GM23338 (cell line): ENCODE results near the gene ABCG8. TPM values are rescaled to one million over a fixed set of nuclear protein-coding genes. Genes with fewer than 3 reads are reported as not detected.

ENCODE experiments used
- ATAC-seq: fragments of 200-7000 bp; cut with Tn5 transposase; 3 replicates; pipeline ENCODE4 v1.9.1; 2020
- DNase-seq: peaks from one replicate; pipeline ENCODE4 v3.0.0-alpha.2; 2015; ENCODE audit warnings: low spot score
- H2AFZ ChIP-seq: fragments of 200-600 bp; sonication (generic); 2 replicates; pipeline ENCODE4 v1.8.0; 2016; ENCODE audit warnings: antibody characterized with exemption, mild to moderate bottlenecking, moderate library complexity
- H3F3A ChIP-seq: fragments of 200-600 bp; sonication (generic); replicated peaks from 2 replicates; pipeline ENCODE4 v1.8.0; 2017; ENCODE audit warnings: antibody characterized with exemption, mixed run types, low read depth
- H3K27ac ChIP-seq: fragments of 200-600 bp; sonication (generic); 2 replicates; pipeline ENCODE4 v1.6.1; 2016; ENCODE audit warnings: low read depth
- H3K27me3 ChIP-seq: fragments of 200-600 bp; sonication (generic); 2 replicates; pipeline ENCODE4 v1.8.0; 2016; ENCODE audit warnings: mild to moderate bottlenecking, mixed run types, moderate library complexity; ENCODE audit not compliant: insufficient read depth
- H3K36me3 ChIP-seq: fragments of 200-600 bp; sonication (generic); 2 replicates; pipeline ENCODE4 v1.8.0; 2016; ENCODE audit warnings: mild to moderate bottlenecking; ENCODE audit not compliant: insufficient read depth
- H3K4me1 ChIP-seq: fragments of 200-600 bp; sonication (generic); 2 replicates; pipeline ENCODE4 v1.8.0; 2016; ENCODE audit warnings: mild to moderate bottlenecking, moderate library complexity; ENCODE audit not compliant: insufficient read depth
- H3K4me2 ChIP-seq: fragments of 200-600 bp; sonication (generic); 2 replicates; pipeline ENCODE4 v1.7.1; 2017; ENCODE audit warnings: mixed run types
- H3K4me3 ChIP-seq: fragments of 200-600 bp; sonication (generic); 2 replicates; pipeline ENCODE4 v1.6.1; 2016; ENCODE audit warnings: mixed run types
- H3K79me2 ChIP-seq: fragments of 200-600 bp; sonication (generic); replicated peaks from 2 replicates; pipeline ENCODE4 v1.8.0; 2017; ENCODE audit warnings: mild to moderate bottlenecking; ENCODE audit not compliant: insufficient read depth
- H3K9me2 ChIP-seq: fragments of 200-600 bp; sonication (generic); 2 replicates; pipeline ENCODE4 v1.8.0; 2017; ENCODE audit not compliant: insufficient read depth
- H4K20me1 ChIP-seq: fragments of 200-600 bp; sonication (generic); replicated peaks from 2 replicates; pipeline ENCODE4 v1.8.0; 2017; ENCODE audit warnings: mild to moderate bottlenecking; ENCODE audit not compliant: insufficient read depth
- H3K27ac Mint-ChIP-seq: 2 replicates; pipeline ENCODE4 v1.8.0; 2020; ENCODE audit warnings: inconsistent platforms, mild to moderate bottlenecking, moderate library complexity, mixed read lengths
- H3K27me3 Mint-ChIP-seq: 3 replicates; pipeline ENCODE4 v1.8.0; 2022; ENCODE audit warnings: low read depth, mild to moderate bottlenecking, moderate library complexity, mixed read lengths, inconsistent platforms; ENCODE audit not compliant: insufficient read depth, poor library complexity
- H3K36me3 Mint-ChIP-seq: 3 replicates; pipeline ENCODE4 v1.8.0; 2021; ENCODE audit warnings: low read depth, mild to moderate bottlenecking, inconsistent platforms, moderate library complexity, mixed read lengths
- H3K4me1 Mint-ChIP-seq: 3 replicates; pipeline ENCODE4 v1.8.0; 2020; ENCODE audit warnings: mild to moderate bottlenecking, inconsistent platforms, mixed read lengths
- H3K4me3 Mint-ChIP-seq: 3 replicates; pipeline ENCODE4 v1.8.0; 2021; ENCODE audit warnings: moderate library complexity, mild to moderate bottlenecking, inconsistent platforms, mixed read lengths
- H3K9me3 Mint-ChIP-seq: 3 replicates; pipeline ENCODE4 v1.8.0; 2020; ENCODE audit warnings: moderate library complexity, mild to moderate bottlenecking, inconsistent platforms, mixed read lengths
- CREB1 ChIP-seq: fragments of 250-450 bp; sonication (Bioruptor Pico); IDR thresholded peaks from 2 replicates; pipeline ENCODE4 v1.5.0; 2020; ENCODE audit warnings: low read depth, mild to moderate bottlenecking, moderate library complexity
- EZH2 ChIP-seq: fragments of 200-600 bp; sonication (generic); IDR thresholded peaks from one replicate; pipeline ENCODE4 v1.8.0; 2017; ENCODE audit warnings: antibody characterized with exemption, mild to moderate bottlenecking, low read depth; ENCODE audit not compliant: unreplicated experiment
- EZH2phosphoT487 ChIP-seq: fragments of 200-600 bp; sonication (generic); IDR thresholded peaks from one replicate; pipeline ENCODE4 v1.8.1; 2018; ENCODE audit warnings: antibody characterized with exemption; ENCODE audit not compliant: unreplicated experiment
- NANOG ChIP-seq: IDR thresholded peaks from 2 replicates; pipeline ENCODE4 v1.6.1; 2016; ENCODE audit warnings: antibody characterized with exemption, borderline replicate concordance
- POLR2AphosphoS5 ChIP-seq: IDR thresholded peaks from 2 replicates; pipeline ENCODE4 v1.6.1; 2016; ENCODE audit warnings: antibody characterized with exemption, low read depth
- STAT1 ChIP-seq: IDR thresholded peaks from one replicate; pipeline ENCODE4 v1.6.1; 2016; ENCODE audit warnings: antibody characterized with exemption; ENCODE audit not compliant: unreplicated experiment
- polyA plus RNA-seq: library from polyadenylated mRNA; unstranded; fragments of >200 nt; fragmentation: Nextera tagmentation; extraction: Ambion mirVana; gene quantifications from 2 replicates; pipeline ENCODE4 v1.2.1, GENCODE V29; 2016
- total RNA-seq: library from RNA; depleted of rRNA; stranded (reverse); fragments of >200 nt; shearing (Covaris generic); gene quantifications from 2 replicates; pipeline ENCODE4 v1.2.3, GENCODE V29; 2014
- TF ChIP-seq, protein P1 (sequence below), 2 experiments: fragments of 200-600 bp in 1 of 2; sonication (generic) in 1 of 2; conservative IDR thresholded peaks; 2 replicates each; pipeline versions ENCODE4 v1.5.1 to v1.6.1; 2016 to 2017; ENCODE audit warnings: antibody characterized with exemption in 2 of 2, low read depth in 2 of 2, mild to moderate bottlenecking in 2 of 2, moderate library complexity in 1 of 2
- TF ChIP-seq, protein P2 (sequence below): IDR thresholded peaks from 2 replicates; pipeline ENCODE4 v1.6.1; 2016; ENCODE audit warnings: antibody characterized with exemption
- TF ChIP-seq, protein P3 (sequence below): IDR thresholded peaks from one replicate; pipeline ENCODE4 v1.6.1; 2018; ENCODE audit warnings: antibody characterized with exemption; ENCODE audit not compliant: unreplicated experiment

The ABCG8 gene
- total and polyA plus RNA-seq, 2 experiments from 2014 or later: 0.19 to 0.35 TPM

DNA sequence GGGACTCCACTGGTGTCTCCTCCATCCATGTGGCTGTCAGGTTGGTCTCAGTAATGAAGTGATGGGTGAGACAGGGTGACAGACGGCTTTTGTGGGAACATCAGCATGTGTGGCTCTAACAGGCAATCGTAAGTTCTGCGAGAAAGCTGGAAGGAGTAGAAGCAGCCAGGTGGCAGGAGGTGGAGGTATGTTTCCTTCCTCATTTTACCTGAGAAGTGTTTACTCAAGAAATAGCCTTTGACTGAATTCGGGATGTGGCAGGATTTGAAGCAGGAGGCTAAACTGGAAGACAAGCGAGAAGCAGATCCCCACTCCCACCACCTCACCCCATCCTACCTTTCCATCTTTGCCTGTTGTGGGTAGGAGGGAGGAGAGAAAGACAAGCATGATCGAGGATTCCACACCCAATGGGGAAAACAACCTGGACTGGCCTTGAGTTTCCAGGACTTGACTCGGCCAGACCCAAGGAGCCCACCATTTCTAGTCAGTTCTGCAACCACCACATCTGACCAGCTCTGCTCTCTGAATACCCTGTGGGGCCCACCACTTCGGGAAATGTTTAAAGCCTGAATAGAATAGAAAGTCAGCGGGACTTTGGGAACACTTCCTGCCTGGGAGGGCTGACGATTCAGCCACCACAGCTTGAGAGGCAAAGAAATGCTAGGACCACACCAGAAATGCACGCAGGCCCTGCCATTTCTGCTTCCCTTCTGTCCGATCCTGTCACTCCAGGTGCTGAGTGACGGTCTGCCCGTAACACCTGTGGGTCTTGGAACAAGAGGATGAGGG, 1.2 kb downstream of the ABCG8 start (continued):
- TF ChIP-seq, protein P1, sequence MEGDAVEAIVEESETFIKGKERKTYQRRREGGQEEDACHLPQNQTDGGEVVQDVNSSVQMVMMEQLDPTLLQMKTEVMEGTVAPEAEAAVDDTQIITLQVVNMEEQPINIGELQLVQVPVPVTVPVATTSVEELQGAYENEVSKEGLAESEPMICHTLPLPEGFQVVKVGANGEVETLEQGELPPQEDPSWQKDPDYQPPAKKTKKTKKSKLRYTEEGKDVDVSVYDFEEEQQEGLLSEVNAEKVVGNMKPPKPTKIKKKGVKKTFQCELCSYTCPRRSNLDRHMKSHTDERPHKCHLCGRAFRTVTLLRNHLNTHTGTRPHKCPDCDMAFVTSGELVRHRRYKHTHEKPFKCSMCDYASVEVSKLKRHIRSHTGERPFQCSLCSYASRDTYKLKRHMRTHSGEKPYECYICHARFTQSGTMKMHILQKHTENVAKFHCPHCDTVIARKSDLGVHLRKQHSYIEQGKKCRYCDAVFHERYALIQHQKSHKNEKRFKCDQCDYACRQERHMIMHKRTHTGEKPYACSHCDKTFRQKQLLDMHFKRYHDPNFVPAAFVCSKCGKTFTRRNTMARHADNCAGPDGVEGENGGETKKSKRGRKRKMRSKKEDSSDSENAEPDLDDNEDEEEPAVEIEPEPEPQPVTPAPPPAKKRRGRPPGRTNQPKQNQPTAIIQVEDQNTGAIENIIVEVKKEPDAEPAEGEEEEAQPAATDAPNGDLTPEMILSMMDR (conservative IDR thresholded peaks at IDR 0.05; ENCODE audit: low read depth in 2 of 2): no peak
- no peak for TF ChIP-seq NANOG

DNA sequence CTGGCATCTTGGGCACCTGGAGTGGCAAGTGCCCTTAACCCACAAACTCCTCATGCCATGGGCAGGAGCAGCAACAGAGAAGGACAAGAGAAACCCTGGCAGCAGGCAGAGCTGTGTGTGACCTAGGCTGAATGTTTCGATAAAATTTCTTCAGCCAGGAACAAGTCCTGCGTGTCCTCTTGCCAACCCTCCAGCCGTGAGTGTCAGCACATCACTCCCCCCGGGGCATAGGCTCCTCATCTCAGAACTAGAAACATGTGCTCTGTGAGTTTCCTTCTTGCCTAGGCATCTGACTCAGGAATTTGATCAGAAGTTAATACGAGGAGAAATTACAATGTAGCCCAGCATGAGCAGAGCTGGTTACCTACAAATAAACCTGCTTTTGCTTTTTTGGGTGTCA, 2.2 kb downstream of the ABCG8 start:
- Mint-ChIP-seq H3K27me3 (peaks cover 5% of the 10 kb centered on the region), H3K36me3 (no peaks in the 10 kb centered on the region), H3K4me3 (no peak overlapping the region), H3K4me1 (peaks cover 15% of the 10 kb centered on the region), H3K9me3 (no peaks in the 10 kb centered on the region), H3K27ac (no peak overlapping the region)
- no peaks in the 10 kb centered on the region for H3F3A ChIP-seq
- no peaks in the 10 kb centered on the region for H3K27me3 ChIP-seq
- H4K20me1 ChIP-seq: no peaks in the 10 kb centered on the region
- no peaks in the 10 kb centered on the region for H3K36me3 ChIP-seq
- no peaks in the 10 kb centered on the region; the same call in 1 of the 2 replicates for H3K4me1 ChIP-seq
- no peak overlapping the region for H3K27ac ChIP-seq
- no peak overlapping the region for H3K4me3 ChIP-seq
- 0 out of 2 replicates have a peak, but pooled peaks cover 5% of the 10 kb centered on the region for H3K9me2 ChIP-seq
- ATAC-seq (no peak), DNase-seq (no peak)
- H3K79me2 ChIP-seq: no peaks in the 10 kb centered on the region
- H3K4me2 ChIP-seq: no peak overlapping the region
- 0 out of 2 replicates have a peak overlapping the region, but pooled peaks have one; percentile 14 for H2AFZ ChIP-seq
- TF ChIP-seq EZH2 (no peak), CREB1 (CRISPR knock-in tag) (no peak), EZH2phosphoT487 (no peak), STAT1 (no peak), POLR2AphosphoS5 (no peak)
- TF ChIP-seq, protein P2, sequence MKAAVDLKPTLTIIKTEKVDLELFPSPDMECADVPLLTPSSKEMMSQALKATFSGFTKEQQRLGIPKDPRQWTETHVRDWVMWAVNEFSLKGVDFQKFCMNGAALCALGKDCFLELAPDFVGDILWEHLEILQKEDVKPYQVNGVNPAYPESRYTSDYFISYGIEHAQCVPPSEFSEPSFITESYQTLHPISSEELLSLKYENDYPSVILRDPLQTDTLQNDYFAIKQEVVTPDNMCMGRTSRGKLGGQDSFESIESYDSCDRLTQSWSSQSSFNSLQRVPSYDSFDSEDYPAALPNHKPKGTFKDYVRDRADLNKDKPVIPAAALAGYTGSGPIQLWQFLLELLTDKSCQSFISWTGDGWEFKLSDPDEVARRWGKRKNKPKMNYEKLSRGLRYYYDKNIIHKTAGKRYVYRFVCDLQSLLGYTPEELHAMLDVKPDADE: no peak
- TF ChIP-seq, protein P1 (conservative IDR thresholded peaks at IDR 0.05; ENCODE audit: low read depth in 2 of 2): no peak
- TF ChIP-seq, protein P3, sequence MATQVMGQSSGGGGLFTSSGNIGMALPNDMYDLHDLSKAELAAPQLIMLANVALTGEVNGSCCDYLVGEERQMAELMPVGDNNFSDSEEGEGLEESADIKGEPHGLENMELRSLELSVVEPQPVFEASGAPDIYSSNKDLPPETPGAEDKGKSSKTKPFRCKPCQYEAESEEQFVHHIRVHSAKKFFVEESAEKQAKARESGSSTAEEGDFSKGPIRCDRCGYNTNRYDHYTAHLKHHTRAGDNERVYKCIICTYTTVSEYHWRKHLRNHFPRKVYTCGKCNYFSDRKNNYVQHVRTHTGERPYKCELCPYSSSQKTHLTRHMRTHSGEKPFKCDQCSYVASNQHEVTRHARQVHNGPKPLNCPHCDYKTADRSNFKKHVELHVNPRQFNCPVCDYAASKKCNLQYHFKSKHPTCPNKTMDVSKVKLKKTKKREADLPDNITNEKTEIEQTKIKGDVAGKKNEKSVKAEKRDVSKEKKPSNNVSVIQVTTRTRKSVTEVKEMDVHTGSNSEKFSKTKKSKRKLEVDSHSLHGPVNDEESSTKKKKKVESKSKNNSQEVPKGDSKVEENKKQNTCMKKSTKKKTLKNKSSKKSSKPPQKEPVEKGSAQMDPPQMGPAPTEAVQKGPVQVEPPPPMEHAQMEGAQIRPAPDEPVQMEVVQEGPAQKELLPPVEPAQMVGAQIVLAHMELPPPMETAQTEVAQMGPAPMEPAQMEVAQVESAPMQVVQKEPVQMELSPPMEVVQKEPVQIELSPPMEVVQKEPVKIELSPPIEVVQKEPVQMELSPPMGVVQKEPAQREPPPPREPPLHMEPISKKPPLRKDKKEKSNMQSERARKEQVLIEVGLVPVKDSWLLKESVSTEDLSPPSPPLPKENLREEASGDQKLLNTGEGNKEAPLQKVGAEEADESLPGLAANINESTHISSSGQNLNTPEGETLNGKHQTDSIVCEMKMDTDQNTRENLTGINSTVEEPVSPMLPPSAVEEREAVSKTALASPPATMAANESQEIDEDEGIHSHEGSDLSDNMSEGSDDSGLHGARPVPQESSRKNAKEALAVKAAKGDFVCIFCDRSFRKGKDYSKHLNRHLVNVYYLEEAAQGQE: no peak
